ENCODE results near the gene TEX55. TPM values are rescaled to one million over a fixed set of nuclear protein-coding genes. Genes with fewer than 3 reads are reported as not detected.

The TEX55 gene
- total RNA-seq, 2 donors from 2014 or later = not detected

- H3K9me3 Mint-ChIP-seq = no peaks in the 10 kb centered on the region
- H3K27ac Mint-ChIP-seq = no peak overlapping the region
- H3K36me3 Mint-ChIP-seq (ENCODE audit: low read depth) = no peaks in the 10 kb centered on the region
- H3K4me1 Mint-ChIP-seq = no peaks in the 10 kb centered on the region
- ATAC-seq (replicated peaks) = no peak
- no peak overlapping the region for H3K4me3 Mint-ChIP-seq
- H3K27me3 Mint-ChIP-seq = peaks cover 13% of the 10 kb centered on the region
These were observed 31.4 kb downstream of the TEX55 start for GRCh38 chr3:119177321-119177720.

GRCh38 chr3:119181765-119182164 is 35.8 kb downstream of the TEX55 start:
- H3K9me3 Mint-ChIP-seq = no peaks in the 10 kb centered on the region
- ATAC-seq (replicated peaks) = no peak
- no peaks in the 10 kb centered on the region for H3K36me3 Mint-ChIP-seq (ENCODE audit: low read depth)

GRCh38 chr3:119184111-119184510 is 38.1 kb downstream of the TEX55 start:
- H3K27me3 Mint-ChIP-seq = peaks cover 3% of the 10 kb centered on the region
- no peaks in the 10 kb centered on the region for H3K9me3 Mint-ChIP-seq
- H3K36me3 Mint-ChIP-seq (ENCODE audit: low read depth) = no peaks in the 10 kb centered on the region
- H3K27ac Mint-ChIP-seq = peak overlapping the region; percentile 74
- H3K4me3 Mint-ChIP-seq = peak overlapping the region; percentile 36
- ATAC-seq (replicated peaks) = peak; percentile 57
- H3K4me1 Mint-ChIP-seq = peaks cover 16% of the 10 kb centered on the region

More at GRCh38 chr3:119181765-119182164, 35.8 kb downstream of the TEX55 start:
- Mint-ChIP-seq H3K27ac (no peak overlapping the region), H3K4me1 (peaks cover 16% of the 10 kb centered on the region), H3K27me3 (peaks cover 8% of the 10 kb centered on the region), H3K4me3 (no peak overlapping the region)

- H3K27ac Mint-ChIP-seq = peak overlapping the region; percentile 74
- peak overlapping the region; percentile 36 for H3K4me3 Mint-ChIP-seq
- peaks cover 16% of the 10 kb centered on the region for H3K4me1 Mint-ChIP-seq
- H3K36me3 Mint-ChIP-seq (ENCODE audit: low read depth) = no peaks in the 10 kb centered on the region
- H3K27me3 Mint-ChIP-seq = peaks cover 3% of the 10 kb centered on the region
- no peaks in the 10 kb centered on the region for H3K9me3 Mint-ChIP-seq
- peak; percentile 86 for ATAC-seq (replicated peaks)
These were observed 39.0 kb downstream of the TEX55 start for GRCh38 chr3:119184796-119185570.

- H3K36me3 Mint-ChIP-seq (ENCODE audit: low read depth) = no peaks in the 10 kb centered on the region
- H3K27me3 Mint-ChIP-seq = peaks cover 3% of the 10 kb centered on the region
- H3K27ac Mint-ChIP-seq = peak overlapping the region; percentile 3
- no peak for ATAC-seq (replicated peaks)
- H3K4me1 Mint-ChIP-seq = peaks cover 16% of the 10 kb centered on the region
- H3K9me3 Mint-ChIP-seq = no peaks in the 10 kb centered on the region
- no peak overlapping the region for H3K4me3 Mint-ChIP-seq
These were observed 41.3 kb downstream of the TEX55 start for GRCh38 chr3:119187266-119187665.

GRCh38 chr3:119191800-119192199 is 45.8 kb downstream of the TEX55 start:
- H3K27me3 Mint-ChIP-seq = peaks cover 8% of the 10 kb centered on the region
- no peaks in the 10 kb centered on the region for H3K36me3 Mint-ChIP-seq (ENCODE audit: low read depth)
- ATAC-seq (replicated peaks) = no peak

GRCh38 chr3:119194237-119195150 is 48.5 kb downstream of the TEX55 start:
- no peak for ATAC-seq (replicated peaks)
- H3K27me3 Mint-ChIP-seq = peaks cover 5% of the 10 kb centered on the region
- H3K36me3 Mint-ChIP-seq (ENCODE audit: low read depth) = no peaks in the 10 kb centered on the region
- no peaks in the 10 kb centered on the region for H3K9me3 Mint-ChIP-seq
- no peak overlapping the region for H3K4me3 Mint-ChIP-seq
- no peak overlapping the region for H3K27ac Mint-ChIP-seq
- H3K4me1 Mint-ChIP-seq = no peaks in the 10 kb centered on the region

More at GRCh38 chr3:119191800-119192199, 45.8 kb downstream of the TEX55 start:
- Mint-ChIP-seq H3K4me1 (no peaks in the 10 kb centered on the region), H3K9me3 (no peaks in the 10 kb centered on the region), H3K27ac (no peak overlapping the region), H3K4me3 (no peak overlapping the region)

- Mint-ChIP-seq H3K27me3 (peaks cover 5% of the 10 kb centered on the region), H3K27ac (no peak overlapping the region), H3K4me3 (no peak overlapping the region), H3K4me1 (no peaks in the 10 kb centered on the region), H3K36me3 (ENCODE audit: low read depth) (no peaks in the 10 kb centered on the region), H3K9me3 (no peaks in the 10 kb centered on the region)
- no peak for ATAC-seq (replicated peaks)
These were observed 49.1 kb downstream of the TEX55 start for GRCh38 chr3:119195151-119195476.

- Mint-ChIP-seq H3K27me3 (peaks cover 5% of the 10 kb centered on the region), H3K9me3 (no peaks in the 10 kb centered on the region), H3K27ac (no peak overlapping the region), H3K4me3 (no peak overlapping the region), H3K36me3 (ENCODE audit: low read depth) (no peaks in the 10 kb centered on the region), H3K4me1 (no peaks in the 10 kb centered on the region)
- no peak for ATAC-seq (replicated peaks)
These were observed 49.9 kb downstream of the TEX55 start for GRCh38 chr3:119195911-119196310.

Other genes starting within 250 kb of the TEX55 start
- under 1 TPM; 0.24 to 0.52 TPM for gene IGSF11, start 111.3 kb upstream of the TEX55 start, total RNA-seq
- 1 to 10 TPM in 1 of 2 donors, under 1 TPM in 1; 0.56 to 1.2 TPM for gene UPK1B, start 27.4 kb downstream of the TEX55 start, total RNA-seq
- gene B4GALT4, start 94.7 kb downstream of the TEX55 start, total RNA-seq = 10 to 100 TPM; 18.5 to 28.1 TPM
- 10 to 100 TPM; 11.6 to 14.0 TPM for gene ARHGAP31, start 148.2 kb downstream of the TEX55 start, total RNA-seq

Measured in activated T-helper 17 cell treated with anti-CD3 and anti-CD28 coated beads, Interleukin-2, amount 50 U/mL, for 72 hours (primary cell).